Activated naive CD4-positive, alpha-beta T cell treated with anti-CD3 and anti-CD28 coated beads, Interleukin-2, amount 50 U/mL, for 72 hours (primary cell): ENCODE data around the gene MAMDC2. TPM values are rescaled to one million over a fixed set of nuclear protein-coding genes. Genes with fewer than 3 reads are reported as not detected.

Experiments used
- ATAC-seq, 2 donors: fragments of 150-1000 bp; cut with Tn5 transposase; 2 replicates each; pipeline ENCODE4 v1.10.0; 2021; ENCODE audit warnings: mild to moderate bottlenecking in 2 of 2, moderate library complexity in 2 of 2
- DNase-seq, 2 donors: peaks; one replicate each; pipeline ENCODE4 v3.0.0; 2021 to 2022; ENCODE audit warnings: low spot score in 2 of 2
- H3K27ac Mint-ChIP-seq, 2 donors: one replicate each; pipeline ENCODE4 v1.8.0; 2022; ENCODE audit warnings: mild to moderate bottlenecking in 2 of 2, mixed read lengths in 2 of 2
- H3K36me3 Mint-ChIP-seq, 2 donors: one replicate each; pipeline ENCODE4 v1.8.0; 2022; ENCODE audit warnings: mixed read lengths in 2 of 2
- H3K9me3 Mint-ChIP-seq, 2 donors: one replicate each; pipeline ENCODE4 v1.8.0; 2022; ENCODE audit warnings: mixed read lengths in 2 of 2
- total RNA-seq, 2 donors: library from RNA; stranded (reverse); gene quantifications; one replicate each; pipeline ENCODE4 v1.2.3, GENCODE V29; 2022

MAMDC2 gene
- total RNA-seq, 2 donors from 2014 or later: not detected

- ATAC-seq: no peak
- H3K9me3 Mint-ChIP-seq: no peaks in the 10 kb centered on the region
- H3K36me3 Mint-ChIP-seq: no peaks in the 10 kb centered on the region
- no peak for DNase-seq
- H3K27ac Mint-ChIP-seq: no peak overlapping the region
These were observed 37.0 kb downstream of the MAMDC2 start for GRCh38 chr9:70080481-70081119.

DNA sequence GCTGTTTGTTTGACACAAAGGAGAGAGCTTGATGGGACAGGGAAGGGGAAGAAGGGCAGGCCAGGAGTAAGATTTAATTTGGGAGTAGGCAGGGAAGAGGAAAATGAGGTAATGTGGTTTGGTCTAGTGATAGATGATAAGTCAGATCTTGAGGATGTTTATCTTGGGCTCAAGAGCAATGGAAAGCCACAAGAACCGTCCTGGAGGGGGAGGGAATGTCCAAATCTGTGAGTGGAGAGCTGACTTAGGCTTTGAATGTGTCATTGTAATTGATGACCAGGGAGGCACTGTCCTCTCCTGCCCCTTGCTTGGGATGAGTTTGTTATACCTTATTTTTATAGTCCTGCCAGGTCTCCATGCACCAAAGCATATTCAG, 37.5 kb downstream of the MAMDC2 start:
- no peaks in the 10 kb centered on the region for H3K9me3 Mint-ChIP-seq
- DNase-seq (no peak), ATAC-seq (no peak)
- no peak overlapping the region for H3K27ac Mint-ChIP-seq
- H3K36me3 Mint-ChIP-seq: no peaks in the 10 kb centered on the region

- no peak for DNase-seq
- Mint-ChIP-seq H3K36me3 (no peaks in the 10 kb centered on the region), H3K27ac (no peak overlapping the region), H3K9me3 (no peaks in the 10 kb centered on the region)
- no peak for ATAC-seq
These were observed 39.8 kb downstream of the MAMDC2 start for GRCh38 chr9:70083429-70083828.

DNA sequence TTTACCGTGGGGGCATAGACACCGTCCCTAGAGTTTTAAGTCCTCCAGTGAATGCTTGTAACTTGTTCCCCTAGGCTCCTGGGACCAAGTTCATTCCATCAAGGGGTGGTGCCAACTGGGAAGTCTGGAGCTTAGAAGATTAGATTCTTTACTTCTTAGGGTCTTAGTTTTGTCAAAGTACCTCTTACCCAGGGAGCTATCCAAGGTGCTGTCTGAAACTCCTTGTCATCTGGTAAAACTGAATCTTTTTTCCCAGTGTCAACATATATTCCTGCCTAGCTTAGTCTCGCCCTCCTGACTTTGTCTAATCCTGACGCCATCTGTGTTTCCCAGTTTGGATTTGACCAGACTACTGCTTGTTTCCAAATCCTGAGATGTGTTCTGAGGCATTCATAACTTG, 41.6 kb downstream of the MAMDC2 start:
- Mint-ChIP-seq H3K36me3 (no peaks in the 10 kb centered on the region), H3K27ac (no peak overlapping the region), H3K9me3 (no peaks in the 10 kb centered on the region)
- DNase-seq (no peak), ATAC-seq (no peak)

GRCh38 chr9:70091103-70091502, 47.5 kb downstream of the MAMDC2 start:
- DNase-seq (no peak), ATAC-seq (no peak)
- H3K9me3 Mint-ChIP-seq: no peaks in the 10 kb centered on the region
- H3K36me3 Mint-ChIP-seq: no peaks in the 10 kb centered on the region
- H3K27ac Mint-ChIP-seq: no peak overlapping the region

- H3K27ac Mint-ChIP-seq: no peak overlapping the region
- DNase-seq (no peak), ATAC-seq (no peak)
- H3K9me3 Mint-ChIP-seq: no peaks in the 10 kb centered on the region
- no peaks in the 10 kb centered on the region for H3K36me3 Mint-ChIP-seq
These were observed 47.9 kb downstream of the MAMDC2 start for GRCh38 chr9:70091572-70091971.

DNA sequence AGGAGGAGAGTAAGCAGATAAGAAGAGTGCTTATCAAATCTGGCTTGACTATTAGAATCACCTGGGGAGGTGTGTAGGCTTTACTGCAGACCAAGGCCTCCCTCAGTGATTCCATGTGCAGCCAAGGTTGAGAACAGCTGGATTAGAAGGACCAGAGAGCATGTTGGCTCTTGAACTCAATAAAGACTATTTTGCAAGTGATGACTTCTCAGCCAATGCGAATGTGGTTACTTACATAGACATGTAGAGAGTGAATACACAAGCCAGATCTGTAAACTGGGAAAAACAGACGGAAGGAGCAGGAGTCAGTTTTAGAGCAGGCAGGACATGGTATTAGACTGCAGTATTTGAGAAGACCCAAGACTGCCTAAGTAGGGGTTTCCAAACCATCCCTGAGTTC, 48.5 kb downstream of the MAMDC2 start:
- no peaks in the 10 kb centered on the region for H3K36me3 Mint-ChIP-seq

DNA sequence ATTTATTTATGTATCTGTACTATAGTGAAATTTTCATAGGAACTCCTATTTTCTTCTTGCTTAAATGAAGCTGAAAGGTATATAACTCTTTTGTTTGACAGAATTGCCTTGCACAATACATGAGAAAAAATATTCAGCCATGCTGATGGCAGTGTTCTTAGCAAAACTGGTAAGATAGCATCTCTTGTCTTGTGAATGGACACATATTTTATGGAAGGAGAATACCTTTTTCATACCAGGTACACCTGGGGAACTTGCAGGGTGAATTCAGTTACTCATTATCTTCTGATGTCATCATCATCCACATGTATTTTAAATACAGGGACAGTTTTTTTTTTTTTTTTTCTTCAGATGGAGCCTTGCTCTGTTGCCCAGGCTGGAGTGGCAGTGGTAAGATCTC, 49.4 kb downstream of the MAMDC2 start:
- DNase-seq (no peak), ATAC-seq (no peak)
- Mint-ChIP-seq H3K36me3 (no peaks in the 10 kb centered on the region), H3K27ac (no peak overlapping the region), H3K9me3 (no peaks in the 10 kb centered on the region)

More for the DNA sequence above, 48.5 kb downstream of the MAMDC2 start:
- DNase-seq (no peak), ATAC-seq (no peak)
- no peak overlapping the region for H3K27ac Mint-ChIP-seq
- H3K9me3 Mint-ChIP-seq: no peaks in the 10 kb centered on the region

- no peak overlapping the region for H3K27ac Mint-ChIP-seq
- ATAC-seq: no peak
- H3K9me3 Mint-ChIP-seq: no peaks in the 10 kb centered on the region
- DNase-seq: no peak
- H3K36me3 Mint-ChIP-seq: no peaks in the 10 kb centered on the region
These were observed 50.3 kb downstream of the MAMDC2 start for GRCh38 chr9:70093944-70094343.

DNA sequence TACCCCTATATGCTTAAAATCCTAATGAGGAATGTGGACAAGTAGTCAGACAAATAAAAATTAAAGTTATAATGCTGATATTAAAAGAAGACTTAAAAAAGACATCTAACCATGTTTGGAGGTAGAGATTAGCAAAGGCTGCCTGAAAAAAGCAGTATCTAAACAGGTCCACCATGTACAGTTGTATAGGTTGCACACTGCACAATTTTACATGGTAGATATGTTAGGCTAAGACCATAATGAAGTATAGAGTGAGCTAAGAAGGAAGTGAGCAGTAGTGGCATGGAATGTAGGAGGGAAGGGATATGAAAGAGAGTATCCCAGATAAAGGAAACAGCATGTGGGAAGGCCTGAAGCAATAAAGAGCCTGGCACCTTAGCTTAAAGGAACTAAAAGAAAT, 51.1 kb downstream of the MAMDC2 start:
- Mint-ChIP-seq H3K27ac (no peak overlapping the region), H3K36me3 (no peaks in the 10 kb centered on the region), H3K9me3 (no peaks in the 10 kb centered on the region)
- ATAC-seq: no peak
- no peak for DNase-seq

DNA sequence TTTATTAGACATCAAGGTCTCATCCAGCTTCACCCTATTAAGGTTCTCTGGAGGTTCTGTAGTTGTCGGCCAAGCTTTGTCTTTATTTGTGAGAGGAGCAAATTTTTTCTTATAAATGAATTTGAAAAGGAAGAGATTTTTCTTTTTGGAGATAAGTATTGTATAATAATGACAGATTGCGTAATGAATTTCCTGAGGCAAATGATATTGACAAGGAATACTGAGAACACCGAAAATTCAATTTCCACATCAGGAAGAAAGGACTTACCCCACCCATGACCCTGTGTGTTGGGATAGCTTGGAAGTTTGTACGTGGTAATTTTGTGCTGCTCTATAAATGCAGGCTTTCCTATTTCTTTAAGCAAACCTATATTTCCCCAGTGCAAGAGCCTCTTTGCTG, 53.5 kb downstream of the MAMDC2 start:
- H3K27ac Mint-ChIP-seq: no peak overlapping the region
- H3K36me3 Mint-ChIP-seq: no peaks in the 10 kb centered on the region
- DNase-seq: no peak
- no peaks in the 10 kb centered on the region for H3K9me3 Mint-ChIP-seq
- ATAC-seq: no peak

GRCh38 chr9:70100362-70100761, 56.7 kb downstream of the MAMDC2 start:
- H3K36me3 Mint-ChIP-seq: no peaks in the 10 kb centered on the region
- no peak for ATAC-seq
- no peak for DNase-seq
- no peak overlapping the region for H3K27ac Mint-ChIP-seq
- no peaks in the 10 kb centered on the region for H3K9me3 Mint-ChIP-seq

- Mint-ChIP-seq H3K27ac (no peak overlapping the region), H3K36me3 (no peaks in the 10 kb centered on the region), H3K9me3 (no peaks in the 10 kb centered on the region)
- DNase-seq (no peak), ATAC-seq (no peak)
These were observed 57.6 kb downstream of the MAMDC2 start for GRCh38 chr9:70101265-70101664.

DNA sequence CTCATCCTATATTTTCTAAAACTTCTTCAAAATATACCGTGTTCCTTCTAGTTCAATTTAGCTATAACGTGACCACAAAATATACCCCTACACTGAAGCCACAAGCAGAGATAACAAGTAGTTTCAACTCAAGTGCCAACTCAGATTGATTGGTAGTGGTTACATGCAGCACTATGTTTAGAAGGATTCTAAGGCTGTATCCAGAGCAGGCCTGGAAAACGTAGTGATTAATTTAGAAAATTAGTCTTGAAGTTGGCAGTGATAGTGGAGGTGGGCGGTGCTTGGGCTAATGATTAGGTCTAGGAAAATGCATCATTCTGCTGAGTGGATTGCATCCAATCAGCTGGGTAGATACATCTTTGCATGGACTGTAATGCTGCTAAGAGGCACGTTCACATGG, 61.5 kb downstream of the MAMDC2 start:
- ATAC-seq (no peak), DNase-seq (no peak)
- no peaks in the 10 kb centered on the region for H3K36me3 Mint-ChIP-seq
- no peaks in the 10 kb centered on the region for H3K9me3 Mint-ChIP-seq
- H3K27ac Mint-ChIP-seq: no peak overlapping the region

GRCh38 chr9:70106571-70106970, 62.9 kb downstream of the MAMDC2 start:
- DNase-seq: no peak
- Mint-ChIP-seq H3K27ac (no peak overlapping the region), H3K9me3 (no peaks in the 10 kb centered on the region), H3K36me3 (no peaks in the 10 kb centered on the region)
- ATAC-seq: no peak

GRCh38 chr9:70107558-70107957, 63.9 kb downstream of the MAMDC2 start:
- no peak for DNase-seq
- no peak for ATAC-seq
- no peak overlapping the region for H3K27ac Mint-ChIP-seq
- no peaks in the 10 kb centered on the region for H3K36me3 Mint-ChIP-seq
- no peaks in the 10 kb centered on the region for H3K9me3 Mint-ChIP-seq

DNA sequence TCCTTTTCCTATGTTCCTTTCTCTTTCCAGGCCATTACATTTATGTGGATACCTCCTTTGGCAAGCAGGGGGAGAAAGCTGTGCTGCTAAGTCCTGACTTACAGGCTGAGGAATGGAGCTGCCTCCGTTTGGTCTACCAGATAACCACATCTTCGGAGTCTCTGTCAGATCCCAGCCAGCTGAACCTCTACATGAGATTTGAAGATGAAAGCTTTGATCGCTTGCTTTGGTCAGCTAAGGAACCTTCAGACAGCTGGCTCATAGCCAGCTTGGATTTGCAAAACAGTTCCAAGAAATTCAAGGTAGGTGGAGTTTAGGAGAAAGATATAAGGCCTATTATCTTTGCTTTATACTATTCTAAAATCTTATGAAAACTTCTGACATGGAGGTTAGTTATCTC, 64.5 kb downstream of the MAMDC2 start:
- no peak overlapping the region for H3K27ac Mint-ChIP-seq
- DNase-seq (no peak), ATAC-seq (no peak)
- no peaks in the 10 kb centered on the region for H3K36me3 Mint-ChIP-seq
- H3K9me3 Mint-ChIP-seq: no peaks in the 10 kb centered on the region

DNA sequence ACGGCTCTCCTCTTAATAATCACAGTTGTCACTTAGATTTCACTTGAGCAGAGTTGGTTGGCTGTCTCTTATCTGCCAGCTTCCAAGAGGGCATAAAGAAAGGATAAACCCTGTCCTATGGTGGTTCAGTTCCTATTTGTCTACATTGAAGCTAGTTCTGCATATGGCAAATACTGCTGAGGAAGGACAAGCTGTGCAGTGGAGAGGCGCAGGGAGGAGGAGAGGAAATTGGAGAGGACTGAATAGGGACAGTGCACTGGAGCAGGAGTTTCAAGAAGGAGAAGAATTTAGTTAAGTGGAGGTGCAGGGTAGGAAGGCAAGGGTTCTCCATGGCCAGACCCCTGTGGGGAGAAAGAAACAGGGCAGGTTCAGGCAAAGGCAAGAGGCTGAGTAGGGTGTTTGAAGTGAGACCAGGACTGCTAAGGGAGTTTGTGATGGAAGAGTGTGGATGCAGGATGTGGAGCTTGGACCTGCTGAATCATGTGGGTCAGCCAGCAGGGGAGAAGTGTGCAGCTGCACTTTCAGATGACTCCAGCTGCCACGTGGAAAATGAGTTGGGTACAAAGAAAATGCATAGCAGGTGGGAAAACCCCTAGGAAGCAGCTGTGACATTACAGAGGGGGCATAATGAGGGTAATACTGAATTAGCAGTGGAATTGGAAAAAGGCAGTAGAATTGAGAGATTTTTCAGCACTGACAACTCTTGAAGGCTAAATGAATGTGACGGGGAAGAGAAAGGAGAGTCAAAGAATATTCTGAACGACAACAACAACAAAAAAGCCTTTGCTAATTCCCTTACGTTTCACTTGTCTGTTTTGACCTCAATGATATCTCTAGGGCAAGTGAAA, 66.8 kb downstream of the MAMDC2 start:
- no peaks in the 10 kb centered on the region for H3K9me3 Mint-ChIP-seq
- H3K36me3 Mint-ChIP-seq: no peaks in the 10 kb centered on the region
- peak in 1 of 2 donors; percentile 36 for ATAC-seq
- no peak for DNase-seq
- H3K27ac Mint-ChIP-seq: no peak overlapping the region
